Karpas-422 (cell line): ENCODE measurements around the gene TRIM15. TPM values are rescaled to one million over a fixed set of nuclear protein-coding genes. Genes with fewer than 3 reads are reported as not detected.
"Not testable (repeated sequence)": the region's sequence is repeated elsewhere in the genome, so short reads cannot be mapped to it uniquely, and the experiment has no call there.

ENCODE experiments used
- DNase-seq: peaks from one replicate; pipeline ENCODE4 v3.0.0-alpha.2; 2015
- H2AFZ ChIP-seq: fragments of 200-600 bp; sonication (generic); 2 replicates; pipeline ENCODE4 v1.6.1; 2014; ENCODE audit warnings: antibody characterized with exemption, low read length, mixed read lengths
- H3K27ac ChIP-seq: fragments of 200-600 bp; sonication (generic); 2 replicates; pipeline ENCODE4 v1.5.1; 2014; ENCODE audit warnings: mild to moderate bottlenecking, low read length, moderate library complexity
- H3K27me3 ChIP-seq: fragments of 200-600 bp; sonication (generic); 2 replicates; pipeline ENCODE4 v1.6.1; 2014; ENCODE audit warnings: low read length, mixed read lengths
- H3K36me3 ChIP-seq: fragments of 200-600 bp; sonication (generic); 2 replicates; pipeline ENCODE4 v1.6.1; 2014; ENCODE audit warnings: low read length, mixed read lengths; ENCODE audit not compliant: insufficient read depth
- H3K4me1 ChIP-seq: fragments of 200-600 bp; sonication (generic); 2 replicates; pipeline ENCODE4 v1.6.1; 2014; ENCODE audit warnings: mild to moderate bottlenecking, low read length, mixed read lengths
- H3K4me2 ChIP-seq: fragments of 200-600 bp; sonication (generic); 2 replicates; pipeline ENCODE4 v1.6.1; 2014; ENCODE audit warnings: low read length, low read depth, mild to moderate bottlenecking; ENCODE audit not compliant: poor library complexity, severe bottlenecking
- H3K4me3 ChIP-seq: fragments of 200-600 bp; sonication (generic); 2 replicates; pipeline ENCODE4 v1.5.1; 2014; ENCODE audit warnings: mild to moderate bottlenecking, antibody characterized with exemption, low read length, mixed read lengths
- H3K79me2 ChIP-seq: fragments of 200-600 bp; sonication (generic); 2 replicates; pipeline ENCODE4 v1.6.1; 2014; ENCODE audit warnings: mild to moderate bottlenecking, low read length, mixed read lengths
- H3K9ac ChIP-seq: fragments of 200-600 bp; sonication (generic); 2 replicates; pipeline ENCODE4 v1.6.0; 2014; ENCODE audit warnings: low read length
- H3K9me2 ChIP-seq: fragments of 200-600 bp; sonication (generic), shearing (Covaris generic); replicated peaks from 2 replicates; pipeline ENCODE4 v1.6.0; 2014; ENCODE audit warnings: mild to moderate bottlenecking, low read length, moderate library complexity; ENCODE audit not compliant: insufficient read depth
- H3K9me3 ChIP-seq: fragments of 300-700, 200-600 bp; sonication (generic); 2 replicates; pipeline ENCODE4 v1.6.1; 2014; ENCODE audit warnings: low read length, mixed read lengths
- H4K20me1 ChIP-seq: fragments of 200-600 bp; sonication (generic); 2 replicates; pipeline ENCODE4 v1.6.1; 2014; ENCODE audit warnings: mild to moderate bottlenecking, antibody characterized with exemption, low read length, low read depth; ENCODE audit not compliant: insufficient read depth
- total RNA-seq: library from RNA; depleted of rRNA; stranded (reverse); fragments of >200 nt; shearing (Covaris generic); gene quantifications from 2 replicates; pipeline ENCODE4 v1.2.3, GENCODE V29; 2014; ENCODE audit warnings: low replicate concordance

Gene TRIM15
- total RNA-seq, 1 experiment from 2014 or later, result not detected

DNA sequence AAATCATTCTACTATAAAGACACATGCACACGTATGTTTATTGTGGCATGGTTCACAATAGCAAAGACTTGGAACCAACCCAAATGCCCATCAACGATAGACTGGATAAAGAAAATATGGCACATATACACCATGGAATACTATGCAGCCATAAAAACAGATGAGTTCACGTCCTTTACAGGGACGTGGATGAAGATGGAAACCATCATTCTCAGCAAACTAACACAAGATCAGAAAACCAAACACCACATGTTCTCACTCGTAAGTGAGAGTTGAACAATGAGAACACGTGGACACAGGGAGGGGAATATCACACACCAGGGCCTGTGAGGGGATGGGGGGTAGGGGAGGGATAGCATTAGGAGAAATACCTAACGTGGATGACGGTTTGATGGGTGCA is 23.1 kb upstream of the TRIM15 start:
- H3K4me3 ChIP-seq, H3K4me2 ChIP-seq, H3K9me3 ChIP-seq, H3K4me1 ChIP-seq, H3K79me2 ChIP-seq, H2AFZ ChIP-seq, H3K27me3 ChIP-seq, H3K9me2 ChIP-seq, H3K27ac ChIP-seq, H3K9ac ChIP-seq, DNase-seq, H4K20me1 ChIP-seq, H3K36me3 ChIP-seq: not testable (repeated sequence)

DNA sequence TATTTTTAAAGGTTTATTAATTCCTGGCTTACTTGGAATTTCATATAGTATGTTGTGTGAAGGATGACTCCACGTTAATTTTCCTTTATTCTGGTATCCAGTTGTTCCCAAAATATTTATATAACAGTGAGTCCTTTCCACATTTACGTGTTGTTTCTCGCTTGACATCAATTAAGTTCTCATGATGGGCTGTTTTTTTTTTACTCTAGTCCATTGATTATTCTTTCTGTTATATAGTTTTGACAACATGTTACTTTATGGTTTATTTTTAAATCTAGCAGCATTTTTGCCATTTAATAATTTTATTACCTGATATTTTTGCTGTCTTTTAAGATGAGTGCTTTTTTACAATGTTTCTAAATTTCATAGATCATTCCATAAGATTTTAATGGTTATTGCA is 20.7 kb upstream of the TRIM15 start:
- no peaks in the 10 kb centered on the region for H4K20me1 ChIP-seq
- no peaks in the 10 kb centered on the region for H3K9me2 ChIP-seq
- no peaks in the 10 kb centered on the region for H3K27me3 ChIP-seq
- no peak overlapping the region for H3K9ac ChIP-seq
- H3K4me1 ChIP-seq, result no peaks in the 10 kb centered on the region
- no peaks in the 10 kb centered on the region for H3K9me3 ChIP-seq
- H3K4me3 ChIP-seq, result no peak overlapping the region
- DNase-seq, result no peak
- no peaks in the 10 kb centered on the region for H3K79me2 ChIP-seq
- no peak overlapping the region for H3K27ac ChIP-seq
- no peaks in the 10 kb centered on the region for H3K36me3 ChIP-seq
- H3K4me2 ChIP-seq, result no peak overlapping the region
- no peak overlapping the region for H2AFZ ChIP-seq

DNA sequence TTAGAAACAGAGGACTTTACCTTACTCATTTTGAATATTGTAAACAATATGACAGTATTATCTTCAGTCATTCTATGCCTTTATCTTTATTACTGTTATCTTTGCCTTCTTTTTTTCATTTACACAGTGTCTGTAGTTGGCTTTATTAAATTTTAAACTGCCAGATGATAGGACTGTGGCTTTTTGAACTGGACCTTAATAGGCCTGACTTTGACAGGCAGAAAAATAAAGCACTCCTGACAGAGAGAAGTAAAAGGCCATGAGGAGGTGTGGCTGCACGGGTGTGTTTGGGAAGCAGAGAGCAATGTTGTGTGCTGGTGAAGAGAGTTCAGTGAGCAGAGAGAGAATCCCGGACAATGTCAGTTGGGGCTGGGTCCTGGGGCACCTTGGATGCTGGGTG is 19.6 kb upstream of the TRIM15 start:
- Histone ChIP-seq H3K4me1 (no peaks in the 10 kb centered on the region), H3K4me2 (no peak overlapping the region), H3K79me2 (no peaks in the 10 kb centered on the region), H3K4me3 (no peak overlapping the region), H3K36me3 (no peaks in the 10 kb centered on the region), H2AFZ (no peak overlapping the region), H3K9me3 (no peaks in the 10 kb centered on the region), H3K27me3 (no peaks in the 10 kb centered on the region), H3K27ac (no peak overlapping the region), H3K9ac (no peak overlapping the region), H3K9me2 (no peaks in the 10 kb centered on the region), H4K20me1 (no peaks in the 10 kb centered on the region)
- DNase-seq, result no peak

DNA sequence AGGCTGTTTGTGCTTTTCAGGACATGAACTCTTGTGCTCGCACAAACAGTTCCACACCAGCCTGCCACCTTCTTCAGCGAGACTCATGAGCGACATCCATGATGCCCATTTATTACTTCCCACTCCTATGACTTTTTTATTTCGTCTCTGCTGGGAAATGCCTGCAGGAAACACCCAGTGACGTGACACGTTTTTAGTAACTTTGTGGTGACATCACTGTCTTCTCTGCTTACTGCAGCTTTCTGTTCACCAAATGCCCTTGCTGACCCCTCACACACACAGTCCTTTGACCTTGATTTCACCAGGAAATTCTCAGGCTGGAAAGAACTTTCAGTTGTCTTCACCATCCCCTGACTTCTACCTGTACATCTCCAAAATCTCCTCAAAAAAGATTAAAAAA is 18.5 kb upstream of the TRIM15 start:
- Histone ChIP-seq H3K27ac (no peak overlapping the region), H3K9me2 (no peaks in the 10 kb centered on the region), H3K4me2 (no peak overlapping the region), H4K20me1 (no peaks in the 10 kb centered on the region), H3K79me2 (no peaks in the 10 kb centered on the region), H3K36me3 (no peaks in the 10 kb centered on the region), H3K9me3 (no peaks in the 10 kb centered on the region), H2AFZ (no peak overlapping the region), H3K4me3 (no peak overlapping the region), H3K9ac (no peak overlapping the region), H3K27me3 (no peaks in the 10 kb centered on the region), H3K4me1 (no peaks in the 10 kb centered on the region)
- DNase-seq, result no peak

DNA sequence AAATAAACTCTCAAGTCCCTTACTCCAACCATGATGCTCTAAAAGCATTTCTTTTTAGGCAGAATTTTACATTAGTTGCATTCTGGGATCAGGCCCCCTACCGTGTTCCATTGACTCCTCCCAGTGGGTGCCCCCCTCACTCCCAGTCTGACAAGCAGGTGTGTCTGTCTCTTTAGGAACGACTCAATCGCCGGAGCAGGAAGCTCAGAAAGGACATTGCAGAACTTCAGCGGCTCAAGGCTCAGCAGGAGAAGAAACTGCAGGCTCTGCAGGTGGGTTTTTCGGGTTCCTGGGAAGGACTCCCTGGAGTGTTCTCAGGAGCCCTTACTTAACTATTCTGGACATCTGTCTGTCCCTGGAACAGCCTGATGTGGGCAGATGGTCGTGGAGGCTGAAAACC is 17.5 kb upstream of the TRIM15 start:
- H3K9ac ChIP-seq, result no peak overlapping the region
- H3K36me3 ChIP-seq, result no peaks in the 10 kb centered on the region
- H3K9me2 ChIP-seq, result no peaks in the 10 kb centered on the region
- H3K27me3 ChIP-seq, result no peaks in the 10 kb centered on the region
- no peaks in the 10 kb centered on the region for H3K4me1 ChIP-seq
- no peaks in the 10 kb centered on the region for H3K9me3 ChIP-seq
- H3K27ac ChIP-seq, result no peak overlapping the region
- no peak overlapping the region for H2AFZ ChIP-seq
- no peak overlapping the region for H3K4me3 ChIP-seq
- H3K4me2 ChIP-seq, result no peak overlapping the region
- H4K20me1 ChIP-seq, result no peaks in the 10 kb centered on the region
- DNase-seq, result no peak
- H3K79me2 ChIP-seq, result no peaks in the 10 kb centered on the region

DNA sequence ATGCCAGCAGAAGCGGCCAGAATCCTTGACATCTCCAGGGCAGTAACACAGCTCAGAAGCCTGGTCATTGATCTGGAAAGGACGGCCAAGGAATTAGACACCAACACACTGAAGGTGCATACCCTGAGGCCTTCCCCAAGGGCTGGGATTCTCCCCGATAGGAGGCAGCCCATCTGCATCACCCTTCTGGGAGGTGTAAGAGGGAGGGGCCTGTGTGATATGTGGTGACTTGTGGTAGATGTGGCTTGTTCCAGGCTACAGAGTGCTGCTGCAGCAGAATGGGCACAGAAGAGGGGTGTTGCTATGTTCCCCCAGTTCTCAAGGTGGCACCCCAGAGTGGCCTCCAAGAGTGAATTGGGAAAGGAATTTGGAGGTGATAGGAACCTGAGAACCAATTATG is 16.2 kb upstream of the TRIM15 start:
- H3K9me3 ChIP-seq, result no peaks in the 10 kb centered on the region
- no peak for DNase-seq
- no peaks in the 10 kb centered on the region for H4K20me1 ChIP-seq
- no peak overlapping the region for H3K4me2 ChIP-seq
- no peaks in the 10 kb centered on the region for H3K36me3 ChIP-seq
- H3K4me1 ChIP-seq, result no peaks in the 10 kb centered on the region
- H3K4me3 ChIP-seq, result no peak overlapping the region
- no peaks in the 10 kb centered on the region for H3K27me3 ChIP-seq
- H3K27ac ChIP-seq, result no peak overlapping the region
- no peaks in the 10 kb centered on the region for H3K9me2 ChIP-seq
- H3K9ac ChIP-seq, result no peak overlapping the region
- H2AFZ ChIP-seq, result no peak overlapping the region
- no peaks in the 10 kb centered on the region for H3K79me2 ChIP-seq

DNA sequence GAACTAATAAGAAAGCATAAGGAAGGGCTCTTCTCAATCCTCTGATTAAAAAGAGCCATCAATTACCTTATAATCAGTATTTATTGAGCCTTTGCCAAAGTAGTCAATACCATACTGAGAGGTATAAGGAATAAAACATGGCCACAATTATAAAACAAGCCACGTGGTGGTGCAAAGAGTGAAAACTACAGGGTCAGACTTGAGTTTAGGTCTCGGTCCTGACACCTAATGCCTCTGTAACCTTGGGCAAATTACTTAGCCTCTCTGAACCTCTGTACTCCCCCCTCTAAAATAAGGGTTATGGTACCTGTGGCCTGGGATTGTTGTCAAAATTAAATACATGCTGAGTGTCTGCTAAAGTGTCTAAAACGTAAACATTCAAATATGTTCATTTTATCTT is 14.1 kb upstream of the TRIM15 start:
- Histone ChIP-seq H3K4me1 (no peaks in the 10 kb centered on the region), H3K9me2 (no peaks in the 10 kb centered on the region), H3K4me2 (no peak overlapping the region), H3K4me3 (no peak overlapping the region), H3K9me3 (no peaks in the 10 kb centered on the region), H3K79me2 (no peaks in the 10 kb centered on the region), H2AFZ (no peak overlapping the region), H3K27ac (no peak overlapping the region), H4K20me1 (no peaks in the 10 kb centered on the region), H3K36me3 (no peaks in the 10 kb centered on the region), H3K9ac (no peak overlapping the region), H3K27me3 (no peaks in the 10 kb centered on the region)
- no peak for DNase-seq

DNA sequence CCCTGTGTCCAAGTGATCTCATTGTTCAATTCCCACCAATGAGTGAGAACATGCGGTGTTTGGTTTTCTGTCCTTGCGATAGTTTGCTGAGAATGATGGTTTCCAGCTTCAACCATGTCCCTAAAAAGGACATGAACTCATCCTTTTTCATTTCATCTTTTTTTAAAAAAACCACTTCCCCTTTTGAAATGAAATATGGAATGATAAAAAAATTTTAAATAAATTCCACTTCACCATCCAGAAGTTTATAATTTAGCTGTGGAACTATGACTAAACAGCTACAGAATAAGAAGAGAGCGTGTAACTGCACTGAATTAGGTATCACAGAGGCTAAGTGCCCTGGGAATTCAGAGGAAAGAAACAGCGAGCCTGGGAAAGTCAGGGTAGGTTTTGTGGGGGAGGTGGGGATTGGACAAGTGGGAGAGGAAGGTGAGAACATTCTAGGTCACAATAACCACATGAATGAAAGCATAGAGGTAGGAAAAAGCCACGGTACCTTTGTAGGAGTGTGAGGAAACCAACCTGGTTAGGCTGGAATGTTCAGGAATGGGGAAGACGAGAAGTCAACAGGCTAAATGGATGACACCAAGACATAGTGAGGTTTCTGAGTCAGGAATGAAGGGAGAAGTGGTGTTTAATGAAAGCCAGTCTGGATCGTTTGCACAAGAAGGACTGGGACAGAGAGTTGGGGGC is 13.3 kb upstream of the TRIM15 start:
- no peaks in the 10 kb centered on the region for H3K36me3 ChIP-seq
- H3K79me2 ChIP-seq, result no peaks in the 10 kb centered on the region
- no peak overlapping the region for H2AFZ ChIP-seq
- no peak overlapping the region for H3K9ac ChIP-seq
- no peaks in the 10 kb centered on the region for H3K9me2 ChIP-seq
- H3K4me3 ChIP-seq, result no peak overlapping the region
- H3K4me1 ChIP-seq, result no peaks in the 10 kb centered on the region
- DNase-seq, result no peak
- no peaks in the 10 kb centered on the region for H3K27me3 ChIP-seq
- H4K20me1 ChIP-seq, result no peaks in the 10 kb centered on the region
- no peak overlapping the region for H3K4me2 ChIP-seq
- no peak overlapping the region for H3K27ac ChIP-seq
- H3K9me3 ChIP-seq, result no peaks in the 10 kb centered on the region
